ENCODE measurements around the gene ARHGAP6. TPM values are rescaled to one million over a fixed set of nuclear protein-coding genes. Genes with fewer than 3 reads are reported as not detected.
"Not testable (repeated sequence)": the region's sequence is repeated elsewhere in the genome, so short reads cannot be mapped to it uniquely, and the experiment has no call there.

ARHGAP6 gene
- total and polyA plus RNA-seq, 4 donors: 5.1 to 19.5 (median 12.9) TPM

- H3K36me3 ChIP-seq (ENCODE audit: control insufficient read depth in 1 of 2, insufficient read depth in 2 of 2, low read length in 1 of 2): no peaks in the 10 kb centered on the region
- H3K9me3 ChIP-seq (ENCODE audit: control insufficient read depth, low read length): no peaks in the 10 kb centered on the region
- ATAC-seq (ENCODE audit: low FRiP score): no peak
- no peak for DNase-seq
- no peaks in the 10 kb centered on the region for H3K4me1 ChIP-seq (ENCODE audit: control insufficient read depth in 1 of 2, insufficient read depth in 2 of 2, low read length in 2 of 2)
- no peak overlapping the region for H3K4me3 ChIP-seq (ENCODE audit: low read length in 2 of 2)
- H3K27ac ChIP-seq (ENCODE audit: low read depth in 1 of 2, low read length in 2 of 2): no peak overlapping the region
- intact Hi-C loops (cut with DNase I): no loop called here
- H3K27me3 ChIP-seq (ENCODE audit: control insufficient read depth in 1 of 2, insufficient read depth in 2 of 2, low read length in 1 of 2): no peaks in the 10 kb centered on the region
These were observed 39.4 kb downstream of the ARHGAP6 start for GRCh38 chrX:11626351-11626750.

DNA sequence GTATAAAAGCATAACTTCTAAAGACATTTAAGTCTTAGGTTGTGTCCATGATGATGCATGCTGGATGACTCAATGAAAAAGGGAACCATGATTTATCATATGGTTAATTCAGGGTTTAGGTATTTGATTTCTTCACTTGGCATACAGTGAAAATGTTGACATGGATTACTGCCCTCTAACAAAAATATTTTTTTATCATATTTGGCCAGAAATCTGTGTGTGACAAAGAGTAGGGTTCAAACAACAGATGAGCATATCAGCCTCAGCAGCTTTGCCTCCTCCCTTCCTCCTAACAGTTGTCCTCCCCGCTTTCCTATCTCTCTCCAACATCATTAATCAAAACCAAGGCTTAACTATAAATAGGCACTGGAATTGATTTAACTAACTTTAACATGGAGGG is 46.3 kb downstream of the ARHGAP6 start:
- DNase-seq (no peak), ATAC-seq (ENCODE audit: low FRiP score) (no peak)
- H3K4me3 ChIP-seq (ENCODE audit: low read length in 2 of 2): no peak overlapping the region
- H3K36me3 ChIP-seq (ENCODE audit: control insufficient read depth in 1 of 2, insufficient read depth in 2 of 2, low read length in 1 of 2): no peaks in the 10 kb centered on the region
- 4 to 6% methylated on average over 1 of the region's 1 CpG for WGBS, 2 donors
- H3K4me1 ChIP-seq (ENCODE audit: control insufficient read depth in 1 of 2, insufficient read depth in 2 of 2, low read length in 2 of 2): no peaks in the 10 kb centered on the region
- no peaks in the 10 kb centered on the region for H3K9me3 ChIP-seq (ENCODE audit: control insufficient read depth, low read length)
- no peak overlapping the region for H3K27ac ChIP-seq (ENCODE audit: low read depth in 1 of 2, low read length in 2 of 2)
- intact Hi-C loops (cut with DNase I): no loop called here
- no peaks in the 10 kb centered on the region for H3K27me3 ChIP-seq (ENCODE audit: control insufficient read depth in 1 of 2, insufficient read depth in 2 of 2, low read length in 1 of 2)

- H3K27ac ChIP-seq (ENCODE audit: low read depth in 1 of 2, low read length in 2 of 2); H3K4me1 ChIP-seq (ENCODE audit: control insufficient read depth in 1 of 2, insufficient read depth in 2 of 2, low read length in 2 of 2); H3K27me3 ChIP-seq (ENCODE audit: control insufficient read depth in 1 of 2, insufficient read depth in 2 of 2, low read length in 1 of 2); H3K9me3 ChIP-seq (ENCODE audit: control insufficient read depth, low read length); ATAC-seq (ENCODE audit: low FRiP score); intact Hi-C loops (cut with DNase I); H3K36me3 ChIP-seq (ENCODE audit: control insufficient read depth in 1 of 2, insufficient read depth in 2 of 2, low read length in 1 of 2); DNase-seq; H3K4me3 ChIP-seq (ENCODE audit: low read length in 2 of 2): not testable (repeated sequence)
- 64 to 92% methylated on average over 3 of the region's 3 CpGs for WGBS, 2 donors
These were observed 51.5 kb downstream of the ARHGAP6 start for GRCh38 chrX:11614253-11614652.

GRCh38 chrX:11611965-11612364 is 53.8 kb downstream of the ARHGAP6 start:
- H3K27me3 ChIP-seq (ENCODE audit: control insufficient read depth in 1 of 2, insufficient read depth in 2 of 2, low read length in 1 of 2): no peaks in the 10 kb centered on the region
- DNase-seq (no peak), ATAC-seq (ENCODE audit: low FRiP score) (no peak)
- no peaks in the 10 kb centered on the region for H3K9me3 ChIP-seq (ENCODE audit: control insufficient read depth, low read length)
- no peaks in the 10 kb centered on the region for H3K36me3 ChIP-seq (ENCODE audit: control insufficient read depth in 1 of 2, insufficient read depth in 2 of 2, low read length in 1 of 2)
- no peaks in the 10 kb centered on the region for H3K4me1 ChIP-seq (ENCODE audit: control insufficient read depth in 1 of 2, insufficient read depth in 2 of 2, low read length in 2 of 2)
- intact Hi-C loops (cut with DNase I): no loop called here
- no peak overlapping the region for H3K4me3 ChIP-seq (ENCODE audit: low read length in 2 of 2)
- 46 to 73% methylated on average over 1 of the region's 1 CpG for WGBS, 2 donors
- no peak overlapping the region for H3K27ac ChIP-seq (ENCODE audit: low read depth in 1 of 2, low read length in 2 of 2)

- DNase-seq: no peak
- intact Hi-C loops (cut with DNase I): no loop called here
- no peak overlapping the region for H3K27ac ChIP-seq (ENCODE audit: low read depth in 1 of 2, low read length in 2 of 2)
These were observed 54.6 kb downstream of the ARHGAP6 start for GRCh38 chrX:11611161-11611560.

DNA sequence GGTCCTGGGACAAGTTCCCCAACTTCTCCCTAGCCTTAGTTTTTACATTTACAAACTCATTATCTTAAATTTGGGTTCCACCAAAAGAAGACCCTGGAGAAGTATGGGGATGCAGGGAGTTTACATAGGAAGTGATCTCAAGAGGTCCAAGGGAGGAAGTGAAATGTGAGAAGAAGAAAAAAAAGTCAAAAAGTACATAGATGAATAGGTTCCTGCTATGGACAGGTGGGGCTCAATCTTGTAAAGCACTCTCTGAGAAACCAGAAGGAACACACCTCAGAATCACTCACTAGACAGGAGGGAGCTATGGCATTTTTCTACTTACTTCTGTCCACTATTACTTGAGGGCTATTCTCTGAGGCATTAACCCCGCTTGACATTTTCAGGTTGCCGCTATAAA is 56.6 kb downstream of the ARHGAP6 start:
- H3K9me3 ChIP-seq (ENCODE audit: control insufficient read depth, low read length): no peaks in the 10 kb centered on the region
- H3K27ac ChIP-seq (ENCODE audit: low read depth in 1 of 2, low read length in 2 of 2): no peak overlapping the region
- H3K36me3 ChIP-seq (ENCODE audit: control insufficient read depth in 1 of 2, insufficient read depth in 2 of 2, low read length in 1 of 2): no peaks in the 10 kb centered on the region
- 69 to 97% methylated on average over 2 of the region's 2 CpGs for WGBS, 2 donors
- H3K27me3 ChIP-seq (ENCODE audit: control insufficient read depth in 1 of 2, insufficient read depth in 2 of 2, low read length in 1 of 2): no peaks in the 10 kb centered on the region
- no peak overlapping the region for H3K4me3 ChIP-seq (ENCODE audit: low read length in 2 of 2)
- H3K4me1 ChIP-seq (ENCODE audit: control insufficient read depth in 1 of 2, insufficient read depth in 2 of 2, low read length in 2 of 2): no peaks in the 10 kb centered on the region
- no peak for ATAC-seq (ENCODE audit: low FRiP score)
- DNase-seq: no peak
- intact Hi-C loops (cut with DNase I): no loop called here

More at GRCh38 chrX:11611161-11611560, 54.6 kb downstream of the ARHGAP6 start:
- H3K9me3 ChIP-seq (ENCODE audit: control insufficient read depth, low read length): no peaks in the 10 kb centered on the region
- H3K4me3 ChIP-seq (ENCODE audit: low read length in 2 of 2): no peak overlapping the region
- no peaks in the 10 kb centered on the region for H3K4me1 ChIP-seq (ENCODE audit: control insufficient read depth in 1 of 2, insufficient read depth in 2 of 2, low read length in 2 of 2)
- ATAC-seq (ENCODE audit: low FRiP score): no peak
- no peaks in the 10 kb centered on the region for H3K27me3 ChIP-seq (ENCODE audit: control insufficient read depth in 1 of 2, insufficient read depth in 2 of 2, low read length in 1 of 2)
- H3K36me3 ChIP-seq (ENCODE audit: control insufficient read depth in 1 of 2, insufficient read depth in 2 of 2, low read length in 1 of 2): no peaks in the 10 kb centered on the region
- 36 to 42% methylated on average over 1 of the region's 1 CpG for WGBS, 2 donors

DNA sequence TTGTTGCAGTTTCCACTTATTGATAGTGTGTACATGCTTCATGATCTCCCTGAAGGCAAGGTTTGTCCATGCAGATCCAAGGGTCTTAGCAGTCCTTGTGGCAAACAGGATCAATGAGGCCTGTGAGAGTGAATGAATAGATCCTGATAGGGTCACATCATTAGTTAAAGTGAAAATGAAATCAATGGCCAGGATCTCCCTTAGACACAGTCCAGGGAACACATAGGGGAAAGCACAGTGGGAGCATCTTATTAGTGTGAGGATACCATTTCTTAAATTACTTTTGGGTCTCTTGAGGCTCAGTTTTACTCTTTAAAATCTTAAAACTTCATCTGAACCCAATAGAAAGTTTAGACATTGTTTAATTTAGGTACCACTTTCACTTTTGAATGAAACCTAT is 59.3 kb downstream of the ARHGAP6 start:
- intact Hi-C loops (cut with DNase I): no loop called here
- no peaks in the 10 kb centered on the region for H3K9me3 ChIP-seq (ENCODE audit: control insufficient read depth, low read length)
- no peak overlapping the region for H3K27ac ChIP-seq (ENCODE audit: low read depth in 1 of 2, low read length in 2 of 2)
- ATAC-seq (ENCODE audit: low FRiP score): no peak
- no peaks in the 10 kb centered on the region for H3K27me3 ChIP-seq (ENCODE audit: control insufficient read depth in 1 of 2, insufficient read depth in 2 of 2, low read length in 1 of 2)
- no peaks in the 10 kb centered on the region for H3K36me3 ChIP-seq (ENCODE audit: control insufficient read depth in 1 of 2, insufficient read depth in 2 of 2, low read length in 1 of 2)
- DNase-seq: no peak
- H3K4me3 ChIP-seq (ENCODE audit: low read length in 2 of 2): no peak overlapping the region
- H3K4me1 ChIP-seq (ENCODE audit: control insufficient read depth in 1 of 2, insufficient read depth in 2 of 2, low read length in 2 of 2): no peaks in the 10 kb centered on the region

DNA sequence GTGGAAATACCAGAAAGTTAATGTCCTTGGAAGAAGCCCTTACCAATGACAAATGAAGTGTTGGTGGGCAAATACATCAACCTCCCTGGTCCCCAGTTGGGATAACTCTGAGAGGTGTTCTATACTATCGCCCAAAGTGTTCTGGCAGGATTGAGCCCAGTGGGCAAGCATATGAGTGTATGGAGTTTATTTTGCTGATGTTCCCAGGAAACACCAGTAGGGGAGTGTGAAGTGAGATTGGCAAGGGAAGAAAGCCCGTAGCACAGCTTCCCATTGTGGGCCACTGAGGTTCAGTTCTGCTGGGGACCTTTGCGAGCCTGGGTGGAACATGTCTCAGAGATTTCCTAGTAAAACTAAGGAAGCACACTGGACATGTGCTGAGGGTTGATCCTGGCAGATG is 65.1 kb downstream of the ARHGAP6 start:
- DNase-seq (no peak), ATAC-seq (ENCODE audit: low FRiP score) (no peak)
- no peak overlapping the region for H3K27ac ChIP-seq (ENCODE audit: low read depth in 1 of 2, low read length in 2 of 2)
- H3K9me3 ChIP-seq (ENCODE audit: control insufficient read depth, low read length): no peaks in the 10 kb centered on the region
- H3K36me3 ChIP-seq (ENCODE audit: control insufficient read depth in 1 of 2, insufficient read depth in 2 of 2, low read length in 1 of 2): no peaks in the 10 kb centered on the region
- H3K4me3 ChIP-seq (ENCODE audit: low read length in 2 of 2): no peak overlapping the region
- 68 to 87% methylated on average over 3 of the region's 3 CpGs for WGBS, 2 donors
- intact Hi-C loops (cut with DNase I): no loop called here
- no peaks in the 10 kb centered on the region for H3K4me1 ChIP-seq (ENCODE audit: control insufficient read depth in 1 of 2, insufficient read depth in 2 of 2, low read length in 2 of 2)
- H3K27me3 ChIP-seq (ENCODE audit: control insufficient read depth in 1 of 2, insufficient read depth in 2 of 2, low read length in 1 of 2): no peaks in the 10 kb centered on the region

DNA sequence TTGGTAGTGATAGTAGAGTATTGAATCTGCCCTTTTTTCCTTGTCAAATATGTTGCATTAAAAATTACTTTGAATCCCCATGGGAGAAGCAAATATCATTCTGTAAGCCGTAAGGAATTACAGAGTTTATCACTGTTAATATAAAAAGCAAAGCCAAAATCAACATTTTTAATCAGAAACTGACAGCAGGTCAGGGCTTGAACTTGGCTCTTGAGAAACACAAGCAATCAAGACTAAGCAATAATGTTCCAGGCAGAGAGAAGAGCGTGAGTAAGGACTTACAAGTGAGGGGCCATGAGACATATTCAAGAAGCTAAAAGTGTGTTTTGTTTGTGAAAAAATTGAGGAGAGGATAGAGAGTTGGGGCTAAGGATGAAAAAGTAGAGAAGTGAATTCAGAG is 68.2 kb downstream of the ARHGAP6 start:
- Histone ChIP-seq H3K27me3 (ENCODE audit: control insufficient read depth in 1 of 2, insufficient read depth in 2 of 2, low read length in 1 of 2) (no peaks in the 10 kb centered on the region), H3K27ac (ENCODE audit: low read depth in 1 of 2, low read length in 2 of 2) (no peak overlapping the region), H3K4me1 (ENCODE audit: control insufficient read depth in 1 of 2, insufficient read depth in 2 of 2, low read length in 2 of 2) (no peaks in the 10 kb centered on the region), H3K4me3 (ENCODE audit: low read length in 2 of 2) (no peak overlapping the region), H3K9me3 (ENCODE audit: control insufficient read depth, low read length) (no peaks in the 10 kb centered on the region), H3K36me3 (ENCODE audit: control insufficient read depth in 1 of 2, insufficient read depth in 2 of 2, low read length in 1 of 2) (no peaks in the 10 kb centered on the region)
- no peak for ATAC-seq (ENCODE audit: low FRiP score)
- 6 to 8% methylated on average over 2 of the region's 2 CpGs for WGBS, 2 donors
- DNase-seq: no peak
- intact Hi-C loops (cut with DNase I): no loop called here
